ENCODE data around the gene MOV10. TPM values are rescaled to one million over a fixed set of nuclear protein-coding genes. Genes with fewer than 3 reads are reported as not detected.

The MOV10 gene
- polyA plus RNA-seq, 3 donors from 2014 or later: 20.6 to 52.7 (median 22.8) TPM

- no peaks in the 10 kb centered on the region for H3K9me3 Mint-ChIP-seq
- no peak for DNase-seq
- no peak overlapping the region for H3K4me3 Mint-ChIP-seq
- H3K4me1 Mint-ChIP-seq: peaks cover 63 to 68% of the 10 kb centered on the region in 2 donors
- H3K27me3 Mint-ChIP-seq (ENCODE audit: low read depth in 3 of 3): peaks cover 0 to 2% (median 2%) of the 10 kb centered on the region in 3 donors
- peaks cover 5 to 39% (median 11%) of the 10 kb centered on the region in 3 donors for H3K36me3 Mint-ChIP-seq
- peak overlapping the region in 4 of 6 donors; percentile 36 to 81 (median 68) for H3K27ac Mint-ChIP-seq
Measured at GRCh38 chr1:112697781-112698201, 23.3 kb downstream of the MOV10 start.

DNA sequence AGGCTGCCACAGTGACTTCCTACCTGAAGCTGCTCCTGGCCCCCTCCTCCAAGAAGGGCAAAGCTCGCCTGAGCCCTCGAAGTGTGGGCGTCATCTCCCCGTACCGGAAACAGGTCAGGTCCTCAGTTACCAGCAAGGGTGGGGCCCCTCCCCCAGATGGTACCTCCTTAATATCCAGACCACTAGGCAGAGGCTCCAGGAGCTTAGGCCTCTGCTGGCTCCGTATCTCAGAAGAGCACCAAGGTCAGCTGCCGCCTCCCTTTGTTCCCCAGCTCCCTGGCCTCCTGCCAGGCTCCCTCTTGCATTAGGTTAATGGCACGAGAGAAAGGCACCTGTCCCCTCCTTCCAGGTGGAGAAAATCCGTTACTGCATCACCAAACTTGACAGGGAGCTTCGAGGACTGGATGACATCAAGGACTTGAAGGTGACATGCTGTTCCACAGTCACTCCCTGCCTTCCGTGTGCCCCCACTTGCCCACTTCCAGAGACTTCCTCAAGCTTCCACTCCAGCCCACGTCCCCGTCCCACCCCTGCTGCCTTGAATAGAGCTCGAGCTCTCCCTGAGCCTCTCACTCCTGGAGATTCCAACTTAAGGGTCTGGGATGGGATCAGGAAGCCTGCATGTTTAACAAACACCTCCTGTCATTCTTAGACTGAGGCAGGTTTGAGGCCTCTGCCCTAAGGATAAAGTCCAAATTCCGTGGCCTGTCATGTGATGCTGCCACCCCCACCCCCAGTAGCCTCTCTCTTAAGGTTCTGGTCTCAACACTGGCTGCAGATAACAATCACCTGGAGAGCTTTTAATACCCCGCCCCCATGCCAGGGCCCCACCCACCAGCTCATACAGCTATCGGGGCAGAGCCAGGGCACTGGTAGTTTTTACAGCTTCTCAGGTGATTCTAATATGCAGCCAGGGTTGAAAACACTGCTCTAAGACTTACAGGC is 24.2 kb downstream of the MOV10 start:
- H3K4me3 Mint-ChIP-seq: no peak overlapping the region

GRCh38 chr1:112699425-112700144 is 25.1 kb downstream of the MOV10 start:
- no peak for DNase-seq
- peaks cover 0 to 36% (median 9%) of the 10 kb centered on the region in 3 donors for H3K36me3 Mint-ChIP-seq
- no peaks in the 10 kb centered on the region for H3K9me3 Mint-ChIP-seq
- H3K4me3 Mint-ChIP-seq: peak overlapping the region in 4 of 5 donors; percentile 61 to 83 (median 74)
- peak overlapping the region; percentile 91 to 97 (median 96) for H3K27ac Mint-ChIP-seq
- peaks cover 0 to 4% (median 2%) of the 10 kb centered on the region in 3 donors for H3K27me3 Mint-ChIP-seq (ENCODE audit: low read depth in 3 of 3)
- H3K4me1 Mint-ChIP-seq: peaks cover 80 to 84% of the 10 kb centered on the region in 2 donors

More for the DNA sequence above, 24.2 kb downstream of the MOV10 start:
- Mint-ChIP-seq H3K27me3 (ENCODE audit: low read depth in 3 of 3) (peaks cover 0 to 2% (median 2%) of the 10 kb centered on the region in 3 donors), H3K9me3 (no peaks in the 10 kb centered on the region), H3K27ac (peak overlapping the region in 5 of 6 donors; percentile 67 to 97 (median 91)), H3K4me1 (peaks cover 71 to 75% of the 10 kb centered on the region in 2 donors), H3K36me3 (peaks cover 0 to 37% (median 9%) of the 10 kb centered on the region in 3 donors)
- no peak for DNase-seq

DNA sequence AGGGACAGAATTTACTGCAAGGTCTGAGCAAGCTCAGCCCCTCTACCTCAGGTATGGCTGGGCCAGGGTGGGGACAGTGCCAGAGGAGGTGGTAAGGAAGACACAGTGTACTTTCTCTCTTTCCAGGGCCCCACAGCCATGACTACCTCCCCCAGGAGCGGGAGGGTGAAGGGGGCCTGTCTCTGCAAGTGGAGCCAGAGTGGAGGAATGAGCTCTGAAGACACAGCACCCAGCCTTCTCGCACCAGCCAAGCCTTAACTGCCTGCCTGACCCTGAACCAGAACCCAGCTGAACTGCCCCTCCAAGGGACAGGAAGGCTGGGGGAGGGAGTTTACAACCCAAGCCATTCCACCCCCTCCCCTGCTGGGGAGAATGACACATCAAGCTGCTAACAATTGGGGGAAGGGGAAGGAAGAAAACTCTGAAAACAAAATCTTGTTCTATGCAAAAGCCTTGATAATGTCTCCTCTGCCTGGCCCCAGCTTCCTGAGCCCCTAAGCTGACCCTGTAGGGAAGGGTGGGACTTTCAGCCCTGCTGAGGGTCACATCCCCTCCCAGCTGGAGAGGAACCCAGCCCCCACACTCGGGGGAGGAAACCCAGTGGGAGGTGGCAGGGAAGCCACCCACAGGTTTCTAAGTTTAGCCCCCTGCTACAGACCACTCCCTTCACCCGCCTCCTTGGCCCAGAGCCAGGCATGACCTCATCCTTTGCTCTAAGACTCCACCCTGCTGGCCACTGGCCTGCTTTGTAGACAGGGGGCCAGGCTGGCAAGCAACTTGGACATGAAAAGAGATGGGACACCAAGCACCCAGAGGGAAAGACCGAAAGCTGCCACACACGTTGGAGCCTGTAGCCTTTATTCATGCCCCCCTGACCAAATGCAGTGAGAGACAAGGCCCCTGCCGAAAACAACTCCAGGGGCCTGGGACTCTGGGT is 26.1 kb downstream of the MOV10 start:
- H3K4me1 Mint-ChIP-seq: peaks cover 90% of the 10 kb centered on the region in 2 donors

DNA sequence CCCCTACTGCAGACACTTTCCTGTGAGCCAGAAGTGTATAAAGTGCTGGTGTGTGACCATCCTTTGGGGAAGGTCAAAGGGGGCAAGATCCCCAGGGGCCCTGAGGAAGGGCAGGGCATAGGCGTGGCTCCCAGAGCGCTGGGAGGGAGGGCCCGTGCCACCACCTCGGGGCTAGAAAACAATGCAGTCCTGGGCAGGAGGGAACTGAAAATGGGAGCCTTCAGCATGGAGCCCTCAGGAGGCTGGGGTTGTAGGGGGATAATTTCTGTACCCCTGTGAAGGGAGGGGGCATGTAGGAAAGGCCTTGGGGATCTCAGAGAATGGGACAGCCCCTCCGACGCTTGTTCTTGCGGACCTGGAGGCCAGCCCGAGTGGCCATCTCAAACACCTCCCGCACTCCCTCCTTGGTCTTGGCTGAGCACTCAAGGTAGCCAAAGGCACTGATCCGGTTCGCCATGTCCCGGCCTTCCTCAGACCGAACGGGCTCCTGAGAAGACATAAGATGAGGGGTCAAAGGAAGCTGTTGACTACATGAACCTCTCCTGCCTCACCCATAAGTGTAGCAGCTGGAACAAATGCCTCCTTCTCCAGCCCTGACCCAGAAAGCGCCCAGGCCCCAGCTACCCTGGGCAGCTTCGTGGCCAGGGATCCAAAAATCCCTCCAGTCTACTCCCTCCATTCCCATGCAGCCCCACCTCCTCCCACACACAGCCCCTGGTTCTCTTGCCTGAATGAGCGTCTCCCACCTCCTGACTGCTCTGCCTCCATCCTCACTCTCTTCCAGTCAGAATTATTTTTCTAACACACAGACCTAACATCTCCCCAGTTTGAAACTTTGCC is 27.0 kb downstream of the MOV10 start:
- Mint-ChIP-seq H3K4me3 (peak overlapping the region; percentile 61 to 83 (median 81)), H3K27ac (peak overlapping the region; percentile 91 to 97 (median 96)), H3K27me3 (ENCODE audit: low read depth in 3 of 3) (peaks cover 2 to 14% (median 11%) of the 10 kb centered on the region in 3 donors), H3K9me3 (no peaks in the 10 kb centered on the region), H3K4me1 (peaks cover 92 to 94% of the 10 kb centered on the region in 2 donors), H3K36me3 (peaks cover 0 to 30% (median 9%) of the 10 kb centered on the region in 3 donors)
- DNase-seq: no peak

More for the DNA sequence above, 26.1 kb downstream of the MOV10 start:
- Mint-ChIP-seq H3K36me3 (peaks cover 0 to 30% (median 9%) of the 10 kb centered on the region in 3 donors), H3K9me3 (no peaks in the 10 kb centered on the region), H3K27ac (peak overlapping the region; percentile 91 to 97 (median 96)), H3K27me3 (ENCODE audit: low read depth in 3 of 3) (peaks cover 0 to 7% (median 5%) of the 10 kb centered on the region in 3 donors), H3K4me3 (peak overlapping the region; percentile 61 to 83 (median 81))
- peak; percentile 71 to 77 (median 73) for DNase-seq

- Mint-ChIP-seq H3K9me3 (no peaks in the 10 kb centered on the region), H3K36me3 (peaks cover 0 to 26% (median 9%) of the 10 kb centered on the region in 3 donors), H3K27me3 (ENCODE audit: low read depth in 3 of 3) (peaks cover 2 to 14% (median 12%) of the 10 kb centered on the region in 3 donors), H3K4me1 (peaks cover 86 to 90% of the 10 kb centered on the region in 2 donors), H3K27ac (peak overlapping the region; percentile 85 to 97 (median 94)), H3K4me3 (peak overlapping the region; percentile 25 to 83 (median 61))
- DNase-seq: no peak
Measured at GRCh38 chr1:112702067-112702395, 27.6 kb downstream of the MOV10 start.

DNA sequence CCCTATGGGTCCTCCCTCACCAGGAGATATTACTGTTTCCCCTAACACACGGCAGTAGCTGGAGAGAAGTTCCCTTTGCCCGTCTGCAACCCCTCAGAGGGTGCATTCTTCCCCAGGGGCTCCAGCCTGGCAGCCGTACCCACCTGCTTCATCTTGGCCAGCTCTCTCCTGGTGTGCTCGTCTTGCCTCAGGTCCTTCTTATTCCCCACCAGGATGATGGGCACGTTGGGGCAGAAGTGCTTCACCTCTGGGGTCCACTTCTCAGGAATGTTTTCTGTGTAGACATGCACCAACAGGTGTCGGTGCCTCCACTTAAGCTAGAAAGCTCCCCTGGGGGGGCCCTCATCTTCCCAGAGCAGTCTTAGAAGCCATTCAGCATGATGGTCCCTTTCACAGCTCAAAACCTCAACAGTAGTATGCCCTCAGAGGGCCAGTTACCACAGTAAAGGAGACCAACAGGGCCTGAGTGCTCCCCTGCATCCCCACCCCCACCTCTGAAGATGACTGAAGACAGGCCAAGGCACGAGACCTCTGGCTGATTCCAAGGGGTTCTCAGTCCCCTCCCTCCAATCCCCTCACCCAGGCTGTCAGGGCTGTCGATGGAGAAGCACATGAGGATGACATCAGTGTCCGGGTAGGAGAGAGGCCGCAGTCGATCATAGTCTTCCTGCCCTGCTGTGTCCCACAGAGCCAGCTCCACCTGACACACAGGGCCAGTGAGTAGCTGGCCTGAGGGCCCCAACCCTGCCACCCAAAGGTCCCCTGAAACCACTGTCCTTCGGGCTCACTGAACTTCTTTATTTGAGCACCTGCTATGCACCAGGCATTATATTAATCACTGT is 28.2 kb downstream of the MOV10 start:
- H3K36me3 Mint-ChIP-seq: peaks cover 0 to 25% (median 9%) of the 10 kb centered on the region in 3 donors
- peaks cover 84 to 87% of the 10 kb centered on the region in 2 donors for H3K4me1 Mint-ChIP-seq
- H3K27ac Mint-ChIP-seq: peak overlapping the region; percentile 85 to 97 (median 94)
- H3K9me3 Mint-ChIP-seq: no peaks in the 10 kb centered on the region
- peak overlapping the region; percentile 21 to 83 (median 57) for H3K4me3 Mint-ChIP-seq
- H3K27me3 Mint-ChIP-seq (ENCODE audit: low read depth in 3 of 3): peaks cover 2 to 14% (median 12%) of the 10 kb centered on the region in 3 donors
- DNase-seq: no peak

DNA sequence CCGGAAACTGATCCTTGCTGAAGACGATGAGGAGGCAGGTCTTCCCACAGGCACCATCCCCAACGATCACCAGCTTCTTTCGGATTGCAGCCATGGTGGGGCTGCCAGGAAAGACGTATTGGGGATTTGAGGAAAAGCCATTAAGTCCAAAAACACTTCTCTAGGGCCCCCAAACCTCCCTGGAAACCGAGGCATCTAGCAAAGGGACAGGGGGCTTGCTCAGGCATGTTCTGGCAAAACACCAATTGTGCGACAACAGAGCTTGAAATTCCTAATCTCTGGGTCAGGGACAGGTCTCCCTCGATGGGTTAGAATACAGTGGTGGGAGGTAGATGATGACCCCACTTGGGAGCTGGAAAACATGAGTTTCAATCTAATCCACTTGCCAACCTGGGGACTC is 29.2 kb downstream of the MOV10 start:
- peak overlapping the region; percentile 67 to 97 (median 94) for H3K27ac Mint-ChIP-seq
- peaks cover 2 to 14% (median 12%) of the 10 kb centered on the region in 3 donors for H3K27me3 Mint-ChIP-seq (ENCODE audit: low read depth in 3 of 3)
- H3K36me3 Mint-ChIP-seq: peaks cover 0 to 22% (median 9%) of the 10 kb centered on the region in 3 donors
- H3K9me3 Mint-ChIP-seq: no peaks in the 10 kb centered on the region
- peak overlapping the region; percentile 88 to 99 (median 92) for H3K4me3 Mint-ChIP-seq
- no peak for DNase-seq
- peaks cover 84 to 87% of the 10 kb centered on the region in 2 donors for H3K4me1 Mint-ChIP-seq

DNA sequence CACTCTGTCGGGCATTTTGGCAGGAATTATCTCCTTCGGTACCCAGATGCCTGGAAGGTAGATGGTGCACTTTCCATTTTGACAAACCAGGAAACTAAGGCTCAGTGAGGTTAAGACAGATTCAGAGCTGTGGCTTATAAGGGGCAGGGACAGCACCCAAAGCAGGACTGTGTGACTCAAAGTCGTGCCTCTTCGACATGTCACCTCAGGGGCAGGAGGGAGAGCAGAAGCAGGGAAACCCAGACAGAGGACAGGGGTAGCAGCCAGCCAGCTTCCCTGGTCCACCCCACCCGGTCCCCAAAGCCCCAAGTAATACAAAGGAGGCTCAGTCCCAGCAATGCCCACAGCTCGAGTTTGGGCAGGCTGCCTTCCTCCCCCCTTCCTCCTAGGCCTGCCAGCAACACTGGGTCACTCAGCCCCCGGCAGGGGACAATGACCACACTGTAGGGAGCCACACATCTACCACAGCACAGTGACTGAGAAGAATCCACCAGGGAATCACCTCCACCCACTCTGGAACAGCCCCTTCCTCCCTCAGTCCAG is 30.0 kb downstream of the MOV10 start:
- Mint-ChIP-seq H3K4me1 (peaks cover 76 to 81% of the 10 kb centered on the region in 2 donors), H3K4me3 (peak overlapping the region; percentile 88 to 99 (median 92)), H3K27me3 (ENCODE audit: low read depth in 3 of 3) (peaks cover 2 to 14% (median 12%) of the 10 kb centered on the region in 3 donors), H3K27ac (peak overlapping the region; percentile 90 to 97 (median 95)), H3K9me3 (no peaks in the 10 kb centered on the region), H3K36me3 (peaks cover 0 to 17% (median 9%) of the 10 kb centered on the region in 3 donors)
- no peak for DNase-seq

GRCh38 chr1:112704934-112705627 is 30.6 kb downstream of the MOV10 start:
- Mint-ChIP-seq H3K27me3 (ENCODE audit: low read depth in 3 of 3) (peaks cover 2 to 14% (median 10%) of the 10 kb centered on the region in 3 donors), H3K9me3 (no peaks in the 10 kb centered on the region), H3K4me3 (peak overlapping the region; percentile 88 to 99 (median 92)), H3K36me3 (peaks cover 0 to 12% (median 9%) of the 10 kb centered on the region in 3 donors), H3K27ac (peak overlapping the region; percentile 90 to 97 (median 95)), H3K4me1 (peaks cover 70 to 74% of the 10 kb centered on the region in 2 donors)
- DNase-seq: peak; percentile 65 to 71 (median 67)
